Kidney epithelial cell (primary cell): ENCODE data around the gene RAB4A. TPM values are rescaled to one million over a fixed set of nuclear protein-coding genes. Genes with fewer than 3 reads are reported as not detected.

ENCODE experiments used
- DNase-seq: peaks from one replicate; pipeline ENCODE4 v3.0.0-alpha.2; 2010; ENCODE audit warnings: low read depth
- H3K27me3 ChIP-seq: 2 replicates; pipeline ENCODE4 v1.6.0; 2011; ENCODE audit warnings: low read length; ENCODE audit not compliant: control insufficient read depth, insufficient read depth
- H3K36me3 ChIP-seq: 2 replicates; pipeline ENCODE4 v1.5.1; 2011; ENCODE audit warnings: low read length; ENCODE audit not compliant: control insufficient read depth, insufficient read depth
- H3K4me3 ChIP-seq: 2 replicates; pipeline ENCODE4 v1.5.1; 2011; ENCODE audit warnings: low read depth, mild to moderate bottlenecking, control low read depth, low read length
- total RNA-seq: library from RNA; depleted of rRNA; stranded (reverse); fragments of >200 nt; gene quantifications from 2 replicates; pipeline ENCODE4 v1.2.3, GENCODE V29; 2015
- TF ChIP-seq, protein P1 (sequence below): IDR thresholded peaks from 2 replicates; pipeline ENCODE4 v1.5.1; 2011; ENCODE audit warnings: mild to moderate bottlenecking, moderate library complexity, low read length, control low read depth, inconsistent platforms; ENCODE audit not compliant: insufficient read depth, poor library complexity, severe bottlenecking

The RAB4A gene
- total RNA-seq, 1 donor from 2014 or later: 53.9 TPM

DNA sequence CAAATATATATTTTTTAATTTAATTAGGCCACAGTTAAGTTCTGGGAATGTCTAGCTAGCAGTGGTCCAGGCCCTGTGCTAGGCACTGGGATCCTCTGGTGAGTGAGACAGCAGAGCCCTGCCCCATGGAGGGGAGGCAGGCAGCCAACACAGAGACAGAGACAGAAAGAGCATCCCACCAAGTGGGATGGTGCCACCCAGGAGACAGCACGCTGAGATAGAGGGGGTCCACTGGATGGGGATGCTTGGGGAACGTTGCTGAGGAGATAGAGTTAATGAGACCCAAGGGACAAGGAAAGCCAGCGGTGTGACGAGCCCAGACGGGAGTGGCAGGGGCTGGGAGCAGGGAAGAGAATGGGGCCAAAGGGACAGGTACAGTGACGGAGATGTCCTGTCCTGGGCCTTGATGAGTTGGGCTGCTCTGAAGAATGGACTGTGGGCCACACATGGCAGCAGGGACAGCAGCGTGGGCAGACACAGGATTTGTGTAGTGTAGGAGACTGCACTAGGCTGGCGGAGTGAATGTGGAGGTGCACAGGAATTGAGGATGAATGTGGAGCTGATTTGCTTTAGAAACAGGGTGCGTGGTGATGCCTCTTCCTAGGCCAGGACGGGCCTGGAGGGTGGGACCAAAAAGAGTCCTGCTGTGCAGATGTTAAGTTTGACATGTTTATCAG, 22.8 kb downstream of the RAB4A start:
- Histone ChIP-seq H3K36me3 (peaks cover 2% of the 10 kb centered on the region), H3K4me3 (no peak overlapping the region), H3K27me3 (no peaks in the 10 kb centered on the region)
- TF ChIP-seq, protein P1, sequence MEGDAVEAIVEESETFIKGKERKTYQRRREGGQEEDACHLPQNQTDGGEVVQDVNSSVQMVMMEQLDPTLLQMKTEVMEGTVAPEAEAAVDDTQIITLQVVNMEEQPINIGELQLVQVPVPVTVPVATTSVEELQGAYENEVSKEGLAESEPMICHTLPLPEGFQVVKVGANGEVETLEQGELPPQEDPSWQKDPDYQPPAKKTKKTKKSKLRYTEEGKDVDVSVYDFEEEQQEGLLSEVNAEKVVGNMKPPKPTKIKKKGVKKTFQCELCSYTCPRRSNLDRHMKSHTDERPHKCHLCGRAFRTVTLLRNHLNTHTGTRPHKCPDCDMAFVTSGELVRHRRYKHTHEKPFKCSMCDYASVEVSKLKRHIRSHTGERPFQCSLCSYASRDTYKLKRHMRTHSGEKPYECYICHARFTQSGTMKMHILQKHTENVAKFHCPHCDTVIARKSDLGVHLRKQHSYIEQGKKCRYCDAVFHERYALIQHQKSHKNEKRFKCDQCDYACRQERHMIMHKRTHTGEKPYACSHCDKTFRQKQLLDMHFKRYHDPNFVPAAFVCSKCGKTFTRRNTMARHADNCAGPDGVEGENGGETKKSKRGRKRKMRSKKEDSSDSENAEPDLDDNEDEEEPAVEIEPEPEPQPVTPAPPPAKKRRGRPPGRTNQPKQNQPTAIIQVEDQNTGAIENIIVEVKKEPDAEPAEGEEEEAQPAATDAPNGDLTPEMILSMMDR: no peak
- DNase-seq: no peak

DNA sequence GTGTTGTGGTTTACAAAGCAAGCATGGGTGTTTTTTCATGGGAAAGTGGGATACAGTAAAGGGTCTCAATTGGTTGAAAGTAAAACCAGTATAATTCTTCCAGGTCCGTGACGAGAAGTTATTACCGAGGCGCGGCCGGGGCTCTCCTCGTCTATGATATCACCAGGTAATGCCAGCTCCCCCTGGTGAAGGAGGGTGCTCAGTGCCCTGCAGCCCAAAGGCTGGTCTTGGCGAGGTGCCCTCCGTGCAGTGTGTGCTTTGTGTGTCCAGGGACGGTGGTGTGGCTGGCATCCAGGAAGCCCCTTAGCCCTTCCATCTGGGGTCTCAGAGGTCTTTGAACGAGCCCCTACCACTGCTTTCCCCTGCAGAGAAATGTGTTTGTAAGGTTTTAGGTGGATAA, 24.8 kb downstream of the RAB4A start:
- no peak for DNase-seq
- TF ChIP-seq, protein P1: no peak
- no peaks in the 10 kb centered on the region for H3K27me3 ChIP-seq
- peaks cover 2% of the 10 kb centered on the region for H3K36me3 ChIP-seq
- H3K4me3 ChIP-seq: no peak overlapping the region

DNA sequence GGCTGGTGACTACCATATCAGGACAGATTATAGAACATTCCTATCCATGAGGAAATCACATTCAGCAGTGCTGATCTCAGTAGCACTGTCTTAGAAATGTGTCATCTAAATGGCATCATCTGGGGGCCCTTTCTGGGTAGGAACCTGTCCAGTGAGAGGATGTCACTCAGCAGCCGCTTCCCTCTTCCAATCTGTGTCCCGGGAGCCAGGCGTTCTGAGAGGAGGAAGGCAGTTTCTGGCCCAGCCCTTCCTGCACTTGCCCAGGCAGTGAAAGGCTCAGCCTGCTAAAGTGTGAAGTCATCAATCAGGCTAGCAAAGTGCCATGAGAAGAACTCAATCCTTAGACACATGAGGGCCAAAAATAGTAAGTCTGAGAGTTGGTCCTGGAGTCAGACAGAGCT, 25.6 kb downstream of the RAB4A start:
- no peak for DNase-seq
- TF ChIP-seq, protein P1: no peak
- H3K4me3 ChIP-seq: no peak overlapping the region

DNA sequence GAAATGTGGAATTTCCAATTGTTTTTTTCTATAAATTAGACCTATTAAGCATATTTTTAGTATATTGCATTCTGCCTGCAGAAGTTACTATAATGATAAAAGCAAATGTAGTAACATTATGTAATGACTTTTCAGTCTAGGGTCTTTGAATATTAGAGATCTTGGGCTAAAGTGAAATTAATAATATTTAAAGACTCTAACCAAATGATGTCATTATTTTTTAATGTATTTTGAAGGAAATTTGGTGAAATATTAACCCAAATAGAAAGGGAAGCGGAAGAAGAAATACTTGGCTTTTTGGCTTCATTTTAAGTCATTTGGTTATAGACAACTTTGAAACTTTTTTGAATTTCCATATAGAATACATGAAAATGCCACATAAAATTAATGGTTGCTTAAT, 26.8 kb downstream of the RAB4A start:
- Histone ChIP-seq H3K4me3 (no peak overlapping the region), H3K36me3 (no peaks in the 10 kb centered on the region), H3K27me3 (no peaks in the 10 kb centered on the region)
- DNase-seq: no peak
- TF ChIP-seq, protein P1: no peak

More for the DNA sequence above, 25.6 kb downstream of the RAB4A start:
- no peaks in the 10 kb centered on the region for H3K27me3 ChIP-seq
- no peaks in the 10 kb centered on the region for H3K36me3 ChIP-seq

DNA sequence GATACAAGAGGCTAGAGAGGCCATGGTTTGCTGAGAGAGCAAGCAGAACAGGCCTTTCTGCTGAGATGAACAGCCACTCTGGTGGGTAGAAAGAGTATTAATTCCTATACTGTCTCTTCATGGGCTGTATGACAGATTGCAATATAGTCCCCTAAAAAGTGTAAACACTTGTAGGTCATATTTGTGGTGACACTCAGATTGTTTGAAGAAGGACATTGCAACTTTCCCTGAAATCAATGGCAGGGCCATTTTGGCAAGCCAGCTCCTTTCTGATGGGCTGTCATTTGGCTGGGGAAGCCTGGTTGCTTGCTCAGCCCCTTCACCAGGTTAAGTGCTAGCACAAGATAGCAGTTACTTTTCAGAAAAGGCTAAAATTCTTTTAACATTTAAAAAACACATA, 27.5 kb downstream of the RAB4A start:
- TF ChIP-seq, protein P1: no peak
- Histone ChIP-seq H3K27me3 (no peaks in the 10 kb centered on the region), H3K36me3 (no peaks in the 10 kb centered on the region), H3K4me3 (no peak overlapping the region)
- no peak for DNase-seq
